Stimulated activated effector memory CD8-positive, alpha-beta T cell treated with anti-CD3 and anti-CD28 coated beads, Interleukin-12 subunit alpha, Interleukin-12 subunit beta, amount 100 ng/mL, for 72 hours (primary cell): ENCODE results near the gene HOXD9.

Experiments
- ATAC-seq: fragments of 150-1000 bp; cut with Tn5 transposase; 2 replicates; pipeline ENCODE4 v1.10.0; 2021
- DNase-seq, 2 donors: peaks; one replicate each; pipeline ENCODE4 v3.0.0; 2021 to 2022; ENCODE audit warnings: low spot score in 2 of 2
- H3K27ac Mint-ChIP-seq: one replicate; pipeline ENCODE4 v1.8.0; 2022; ENCODE audit warnings: mild to moderate bottlenecking, mixed read lengths
- H3K36me3 Mint-ChIP-seq: one replicate; pipeline ENCODE4 v1.8.0; 2022; ENCODE audit warnings: mild to moderate bottlenecking, mixed read lengths
- H3K4me1 Mint-ChIP-seq: one replicate; pipeline ENCODE4 v1.8.0; 2022; ENCODE audit warnings: mixed read lengths
- H3K4me3 Mint-ChIP-seq: one replicate; pipeline ENCODE4 v1.8.0; 2022; ENCODE audit warnings: mild to moderate bottlenecking, mixed read lengths
- H3K9me3 Mint-ChIP-seq: one replicate; pipeline ENCODE4 v1.8.0; 2022; ENCODE audit warnings: mixed read lengths

The HOXD9 gene

GRCh38 chr2:176082824-176083751 is 39.4 kb upstream of the HOXD9 start:
- Mint-ChIP-seq H3K9me3 (no peaks in the 10 kb centered on the region), H3K27ac (peak overlapping the region; percentile 63), H3K4me3 (no peak overlapping the region), H3K4me1 (peaks cover 10% of the 10 kb centered on the region), H3K36me3 (peaks cover 60% of the 10 kb centered on the region)
- DNase-seq (peak in 1 of 2 donors; percentile 48), ATAC-seq (no peak)

- Mint-ChIP-seq H3K9me3 (no peaks in the 10 kb centered on the region), H3K4me1 (peaks cover 14% of the 10 kb centered on the region), H3K4me3 (no peak within 1 kb of the TSS), H3K36me3 (peaks cover 57% of the 10 kb centered on the region), H3K27ac (peak within 1 kb of the TSS; percentile 63)
- ATAC-seq (no peak), DNase-seq (no peak)
These were observed 38.7 kb upstream of the HOXD9 start, which contains the start of gene EVX2 for GRCh38 chr2:176083796-176084261. Gene EVX2, minus strand, starts transcription at chr2:176083962. Its CDS starts 186 bp downstream, at chr2:176083776.

DNA sequence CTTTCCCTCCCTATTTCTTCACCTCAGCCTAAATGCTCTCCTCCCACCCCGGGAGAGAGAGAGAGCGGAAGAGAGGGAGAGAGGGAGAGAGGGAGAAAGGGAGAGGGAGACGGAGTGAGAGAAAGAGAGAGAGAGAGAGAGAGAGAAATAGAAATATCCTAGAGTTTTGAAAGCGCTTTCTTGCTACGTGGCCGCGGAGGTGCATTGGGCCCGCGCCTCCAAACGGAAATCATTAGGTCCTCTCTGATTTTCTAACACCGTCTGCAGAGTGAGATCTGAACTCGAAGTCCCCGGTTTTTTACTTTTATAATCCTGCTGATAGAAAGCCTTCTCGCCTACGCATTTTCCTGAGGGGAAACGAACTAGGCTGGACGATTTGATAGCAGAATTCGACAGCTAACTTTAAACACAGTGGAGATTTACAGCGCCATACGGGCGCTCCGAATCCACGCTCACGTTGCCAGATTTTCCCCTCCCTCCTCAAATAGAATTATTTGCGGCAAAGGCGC is 37.9 kb upstream of the HOXD9 start:
- peaks cover 48% of the 10 kb centered on the region for H3K36me3 Mint-ChIP-seq
- H3K27ac Mint-ChIP-seq: no peak overlapping the region
- peaks cover 7% of the 10 kb centered on the region for H3K4me1 Mint-ChIP-seq
- ATAC-seq (no peak), DNase-seq (no peak)
- no peak overlapping the region for H3K4me3 Mint-ChIP-seq
- H3K9me3 Mint-ChIP-seq: no peaks in the 10 kb centered on the region

DNA sequence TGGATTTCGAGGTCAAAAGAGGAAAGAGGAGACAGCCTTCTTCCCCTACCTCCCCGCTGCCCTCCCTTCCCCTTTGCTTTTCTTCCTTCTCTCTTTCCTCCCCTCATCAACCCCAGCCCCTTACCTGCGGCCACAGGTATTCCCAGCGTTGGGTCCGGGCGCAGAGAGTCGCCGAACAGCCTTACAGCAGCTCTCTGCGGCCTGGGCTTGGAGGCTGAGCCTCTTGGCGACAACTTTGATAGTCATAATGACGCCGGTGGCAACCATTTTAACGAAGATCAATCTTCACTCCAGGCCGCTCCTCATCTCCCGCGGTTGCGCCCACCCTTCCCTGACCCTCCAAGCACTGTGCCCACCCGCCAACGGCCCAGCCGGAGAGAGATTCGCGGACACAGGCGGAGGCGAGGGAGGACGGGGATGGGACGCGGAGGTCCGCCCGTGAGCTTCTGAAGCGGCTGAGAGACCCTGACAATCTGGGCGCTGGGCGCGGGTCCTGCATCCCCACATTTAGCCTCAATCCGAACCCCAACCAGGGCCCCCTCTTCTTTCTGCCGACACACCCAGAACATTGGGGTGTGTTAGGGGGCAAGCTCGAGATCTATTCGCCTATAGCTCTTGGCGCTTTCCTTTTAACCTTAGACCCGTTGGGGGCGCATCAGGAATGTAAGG is 37.3 kb upstream of the HOXD9 start:
- H3K4me1 Mint-ChIP-seq: peaks cover 6% of the 10 kb centered on the region
- no peaks in the 10 kb centered on the region for H3K9me3 Mint-ChIP-seq
- peaks cover 46% of the 10 kb centered on the region for H3K36me3 Mint-ChIP-seq
- no peak overlapping the region for H3K4me3 Mint-ChIP-seq
- DNase-seq (no peak), ATAC-seq (no peak)
- no peak overlapping the region for H3K27ac Mint-ChIP-seq

DNA sequence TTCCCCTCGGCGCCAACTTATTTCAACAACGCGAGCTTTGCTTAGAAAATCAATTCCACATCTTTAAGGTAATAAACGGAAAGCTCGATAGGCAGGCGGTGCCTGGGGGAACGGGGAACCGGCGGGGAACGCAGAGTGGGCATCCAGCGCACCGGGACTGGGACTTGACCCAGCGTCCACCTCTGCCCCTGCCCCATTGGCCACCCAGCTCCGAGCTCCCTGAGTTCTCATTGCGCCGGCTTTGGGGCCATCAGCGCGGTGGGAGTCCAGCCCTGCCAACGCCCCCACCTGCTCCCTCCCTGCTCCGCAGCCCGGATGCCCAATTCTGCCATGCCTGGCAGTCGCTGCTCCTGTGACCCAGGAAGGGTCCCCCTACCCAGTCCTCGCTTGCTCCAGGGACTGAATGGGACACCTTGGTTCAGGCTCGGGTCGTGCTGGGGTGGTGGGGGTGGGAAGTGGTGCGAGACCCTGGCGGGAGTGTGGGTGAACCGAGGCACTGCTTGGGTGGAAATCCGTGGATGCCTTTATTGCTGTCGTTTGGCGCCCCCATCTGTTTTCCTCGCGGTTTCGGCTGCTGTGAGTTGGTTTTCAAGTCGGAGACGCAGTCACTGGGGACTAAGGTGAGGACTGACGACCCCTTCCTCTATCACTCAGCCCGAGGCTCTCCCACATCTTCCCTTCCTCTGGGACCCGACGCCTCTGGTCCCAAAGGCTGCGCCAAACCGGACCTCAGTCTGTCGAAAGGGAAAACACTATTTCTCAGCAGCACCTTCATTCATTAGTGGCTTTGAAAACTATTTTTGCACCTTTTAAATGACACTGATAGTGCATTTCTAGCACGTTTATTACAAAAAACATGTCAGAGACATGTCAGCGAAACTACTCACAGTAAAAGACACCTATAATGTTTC is 36.4 kb upstream of the HOXD9 start:
- DNase-seq (no peak), ATAC-seq (no peak)
- Mint-ChIP-seq H3K9me3 (no peaks in the 10 kb centered on the region), H3K36me3 (peaks cover 41% of the 10 kb centered on the region), H3K4me3 (no peak overlapping the region), H3K27ac (no peak overlapping the region), H3K4me1 (peaks cover 6% of the 10 kb centered on the region)

DNA sequence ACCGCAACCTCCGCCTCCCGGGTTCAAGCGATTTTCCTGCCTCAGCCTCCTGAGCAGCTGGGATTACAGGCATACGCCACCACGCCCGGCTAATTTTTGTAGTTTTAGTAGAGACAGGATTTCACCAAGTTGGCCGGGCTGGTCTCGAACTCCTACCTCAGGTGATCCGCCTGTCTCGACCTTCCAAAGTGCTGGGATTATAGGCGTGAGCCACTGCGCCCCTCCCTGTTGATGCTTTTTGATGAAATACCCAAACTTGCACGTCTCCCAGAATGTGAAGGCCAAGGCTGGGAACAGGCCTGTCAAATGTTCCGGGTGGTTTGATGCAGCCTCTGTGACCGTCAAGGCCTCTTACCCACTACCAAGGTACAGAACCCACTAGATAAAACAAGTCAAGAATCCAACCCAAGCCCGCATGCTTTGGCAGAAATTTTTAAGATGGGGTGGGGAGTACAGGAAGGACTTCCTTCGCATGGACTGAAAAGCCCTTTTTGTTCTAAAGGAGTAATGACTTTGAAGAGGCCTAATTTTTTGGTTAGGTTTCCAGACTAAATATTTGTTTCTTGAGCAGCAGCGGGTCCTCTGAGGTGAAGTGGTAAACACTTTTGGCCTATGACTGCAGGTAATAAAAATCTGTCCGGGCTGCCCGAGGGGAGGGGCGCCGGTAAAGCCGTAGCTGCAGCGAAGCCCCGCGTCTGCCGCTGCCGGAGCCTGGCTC is 35.0 kb upstream of the HOXD9 start:
- Mint-ChIP-seq H3K4me3 (no peak overlapping the region), H3K36me3 (peaks cover 36% of the 10 kb centered on the region), H3K9me3 (no peaks in the 10 kb centered on the region), H3K27ac (no peak overlapping the region), H3K4me1 (peaks cover 6% of the 10 kb centered on the region)
- ATAC-seq (no peak), DNase-seq (no peak)

DNA sequence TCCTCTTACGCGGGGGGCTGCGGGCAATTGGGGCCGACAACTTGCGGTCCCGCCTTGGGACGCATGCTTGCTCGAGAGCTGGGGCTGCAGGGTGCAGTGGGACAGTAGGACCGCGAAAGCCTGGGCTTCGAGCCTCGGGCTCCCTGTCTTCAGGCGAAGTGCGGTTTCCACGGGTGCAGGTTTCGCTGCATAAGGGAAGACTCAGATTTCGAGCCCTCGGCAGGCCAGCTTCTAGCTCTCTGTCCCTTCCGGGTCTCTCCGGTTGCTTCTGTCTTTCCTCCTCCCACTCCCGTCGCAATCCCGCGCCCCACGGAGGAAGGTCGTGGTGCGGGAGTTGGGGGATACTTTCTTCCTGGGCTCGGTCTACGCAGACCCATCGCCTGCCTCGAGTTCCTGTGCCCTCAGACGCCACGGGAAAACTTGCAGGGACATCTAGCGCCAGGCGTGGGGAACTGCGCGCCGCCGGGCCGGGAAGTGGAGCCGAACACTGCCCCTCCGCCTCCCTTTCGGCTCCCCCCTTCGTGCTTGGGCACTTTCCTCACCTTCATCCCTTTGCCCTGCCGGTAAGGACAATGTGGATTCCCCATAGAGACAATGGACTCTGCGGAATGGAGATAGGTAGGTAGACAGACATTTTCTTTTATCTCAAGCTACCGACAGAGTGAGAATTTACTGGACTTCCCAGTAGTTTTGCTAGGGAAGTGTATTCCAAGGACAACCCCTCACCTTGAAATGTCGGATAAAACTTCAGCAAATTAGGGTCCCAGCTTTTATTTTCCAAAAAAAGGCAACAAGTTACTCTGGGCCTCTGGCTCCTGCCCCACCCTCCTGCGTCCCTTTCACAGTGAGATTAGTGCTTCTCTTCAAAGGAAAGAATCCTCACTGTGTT is 34.2 kb upstream of the HOXD9 start:
- H3K36me3 Mint-ChIP-seq: peaks cover 28% of the 10 kb centered on the region
- no peak for DNase-seq
- peaks cover 7% of the 10 kb centered on the region for H3K4me1 Mint-ChIP-seq
- peak overlapping the region; percentile 44 for H3K4me3 Mint-ChIP-seq
- ATAC-seq: no peak
- H3K27ac Mint-ChIP-seq: no peak overlapping the region
- no peaks in the 10 kb centered on the region for H3K9me3 Mint-ChIP-seq

DNA sequence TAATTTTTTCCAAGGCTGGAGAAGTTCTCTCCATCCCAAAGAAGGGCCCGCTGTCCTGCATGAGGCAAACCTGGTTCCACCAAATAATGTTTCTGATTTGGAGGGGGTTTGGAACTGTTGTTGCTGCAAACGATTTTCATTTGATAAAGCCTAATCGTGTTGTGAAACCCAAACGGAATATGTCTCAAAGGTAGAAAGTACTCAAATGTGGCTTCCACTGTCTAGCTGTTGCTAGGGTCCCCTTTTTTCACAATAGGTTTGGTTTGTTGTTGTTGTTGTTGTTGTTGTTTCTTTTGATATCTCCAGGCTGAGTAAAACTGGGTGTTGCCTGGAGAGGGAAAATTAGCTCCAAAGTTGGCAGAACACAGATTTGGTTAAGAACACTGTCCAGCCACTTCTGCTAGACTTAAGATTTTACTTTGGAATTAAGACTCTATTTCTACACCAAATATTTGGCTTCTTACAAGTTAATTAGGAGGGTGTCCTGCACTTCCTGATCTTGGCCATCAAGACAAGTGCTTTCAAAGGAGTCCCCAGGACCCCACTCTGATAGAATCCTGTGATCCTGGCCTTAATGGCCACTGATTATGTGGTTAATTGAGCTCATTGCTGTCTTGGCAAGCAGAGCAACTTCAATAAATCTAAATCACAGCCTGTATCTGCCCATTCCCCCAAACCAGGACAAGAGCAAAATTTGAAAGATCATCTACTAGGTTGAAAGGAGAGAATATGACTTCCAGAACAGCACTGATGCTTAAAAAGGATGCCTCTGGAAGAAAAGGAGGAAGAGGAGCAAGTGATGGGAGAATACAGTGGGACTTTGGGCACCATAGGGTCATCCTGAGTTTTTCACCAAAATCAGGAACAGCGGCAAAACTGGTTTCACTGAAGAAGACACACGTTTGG is 33.3 kb upstream of the HOXD9 start:
- no peaks in the 10 kb centered on the region for H3K9me3 Mint-ChIP-seq
- H3K4me3 Mint-ChIP-seq: no peak overlapping the region
- no peak for DNase-seq
- ATAC-seq: no peak
- H3K27ac Mint-ChIP-seq: no peak overlapping the region
- peaks cover 15% of the 10 kb centered on the region for H3K4me1 Mint-ChIP-seq
- peaks cover 19% of the 10 kb centered on the region for H3K36me3 Mint-ChIP-seq

DNA sequence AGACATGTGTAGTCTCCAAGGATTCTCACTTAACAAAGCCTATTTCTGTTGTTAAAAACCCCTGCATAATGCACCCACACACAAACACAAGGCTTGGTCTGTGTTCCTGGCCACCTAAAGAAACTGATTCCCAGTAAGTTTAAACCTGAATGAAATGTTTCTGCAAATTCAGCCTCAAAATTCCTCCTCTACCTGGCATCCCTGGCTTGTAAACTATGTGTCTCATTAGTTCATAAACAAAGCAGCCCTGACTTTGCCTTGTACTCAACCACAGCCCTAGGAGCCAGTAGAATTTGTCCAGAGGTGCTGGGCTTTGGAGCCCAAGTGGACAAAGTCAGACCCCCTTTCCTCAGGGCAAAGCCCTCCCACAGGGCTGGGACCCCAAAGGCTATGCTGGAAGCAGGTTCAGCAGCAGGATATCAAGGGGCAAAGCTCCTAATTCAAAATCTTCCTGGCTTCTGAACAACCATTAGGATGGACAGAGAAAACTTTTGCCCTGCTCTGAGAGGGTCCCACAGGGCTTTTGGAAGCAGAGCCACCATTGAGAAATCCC is 32.6 kb upstream of the HOXD9 start:
- ATAC-seq: no peak
- no peaks in the 10 kb centered on the region for H3K9me3 Mint-ChIP-seq
- H3K4me1 Mint-ChIP-seq: peaks cover 15% of the 10 kb centered on the region
- no peak for DNase-seq
- no peak overlapping the region for H3K4me3 Mint-ChIP-seq
- H3K27ac Mint-ChIP-seq: no peak overlapping the region
- H3K36me3 Mint-ChIP-seq: peaks cover 12% of the 10 kb centered on the region

GRCh38 chr2:176090862-176091261 is 31.7 kb upstream of the HOXD9 start:
- no peak for ATAC-seq
- Mint-ChIP-seq H3K4me1 (peaks cover 15% of the 10 kb centered on the region), H3K36me3 (peaks cover 11% of the 10 kb centered on the region), H3K9me3 (no peaks in the 10 kb centered on the region), H3K27ac (no peak overlapping the region), H3K4me3 (no peak overlapping the region)
- DNase-seq: no peak

GRCh38 chr2:176091329-176092258 is 30.9 kb upstream of the HOXD9 start:
- ATAC-seq: no peak
- peaks cover 7% of the 10 kb centered on the region for H3K36me3 Mint-ChIP-seq
- H3K4me3 Mint-ChIP-seq: peak overlapping the region; percentile 34
- no peak for DNase-seq
- H3K27ac Mint-ChIP-seq: no peak overlapping the region
- H3K4me1 Mint-ChIP-seq: peaks cover 17% of the 10 kb centered on the region
- no peaks in the 10 kb centered on the region for H3K9me3 Mint-ChIP-seq
